Measurements from ENCODE around the gene FNDC11. TPM values are rescaled to one million over a fixed set of nuclear protein-coding genes. Genes with fewer than 3 reads are reported as not detected.
A peak's percentile ranks its signal among the peaks of the same experiment; 100 is the strongest.

FNDC11 gene
- total and polyA plus RNA-seq, 2 of the 13 experiments (the other 11 are each of a cell fraction or from before 2014, with no cell fraction given): 0.07 TPM; not detected in 1

DNA sequence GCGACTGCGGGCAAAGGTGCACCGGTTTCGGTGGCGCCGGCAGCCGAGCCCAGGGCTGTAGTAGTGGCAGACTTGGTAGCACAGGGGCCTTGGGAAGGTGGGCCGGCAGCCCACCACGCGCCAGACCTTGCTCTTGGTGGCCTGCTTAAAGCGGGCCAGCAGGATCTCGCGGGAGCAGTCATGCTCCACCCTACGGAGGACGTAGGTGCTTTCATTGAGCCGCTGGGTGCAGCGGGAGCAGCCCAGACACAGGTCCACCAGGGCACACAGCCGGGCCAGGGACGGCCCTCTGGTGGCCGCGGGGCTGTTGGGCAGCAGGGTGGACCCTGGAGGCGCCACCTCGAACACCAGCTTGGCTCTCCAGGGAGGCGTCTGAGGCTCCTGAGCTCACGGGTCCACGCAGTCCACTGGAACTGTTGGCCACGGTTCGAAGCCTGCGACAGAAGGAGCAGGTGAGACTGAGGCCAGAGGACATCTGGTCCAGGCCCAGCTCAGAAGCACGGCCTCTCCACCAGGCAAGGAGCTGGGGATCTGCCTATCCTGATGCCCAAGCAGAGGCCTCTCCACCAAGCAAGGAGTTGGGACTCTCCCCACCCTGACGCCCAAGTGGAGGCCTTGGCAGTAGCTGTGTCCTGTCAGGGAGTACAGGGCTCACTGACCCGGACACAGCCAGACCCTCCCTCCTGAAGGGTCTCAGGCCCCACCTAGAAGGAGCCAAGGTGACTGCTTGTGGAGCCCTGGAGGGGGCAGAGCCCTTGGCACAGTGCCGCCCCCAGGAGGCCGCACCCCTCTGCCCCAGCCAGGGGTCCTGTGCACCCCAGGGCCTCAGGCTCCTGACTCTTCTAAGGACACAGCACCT is 19.1 kb downstream of the FNDC11 start (continued):
- TF ChIP-seq THAP9 (CRISPR knock-in tag; IDR thresholded peaks at IDR 0.05; ENCODE audit: borderline replicate concordance) (peak; percentile 62; the same call in 1 of the 2 replicates), RERE (CRISPR knock-in tag; IDR thresholded peaks at IDR 0.05; ENCODE audit: low read depth) (no peak), ZNF619 (CRISPR knock-in tag; IDR thresholded peaks at IDR 0.05) (0 out of 2 replicates have a peak, but pooled peaks have one; percentile 23), ZNF83 (CRISPR knock-in tag; IDR thresholded peaks at IDR 0.05; ENCODE audit: borderline replicate concordance) (no peak), SKI (IDR thresholded peaks at IDR 0.05; ENCODE audit: partially characterized antibody) (peak; percentile 81), ZBTB7A (CRISPR knock-in tag; IDR thresholded peaks at IDR 0.05) (peak; percentile 86; the same call in 1 of the 2 replicates), POLR2AphosphoS5 (IDR thresholded peaks at IDR 0.05; ENCODE audit: low read depth, low read length) (no peak), ZNF570 (CRISPR knock-in tag; IDR thresholded peaks at IDR 0.05; ENCODE audit: borderline replicate concordance) (no peak), NCOA2 (CRISPR knock-in tag; IDR thresholded peaks at IDR 0.05) (no peak), SNAI1 (CRISPR knock-in tag; IDR thresholded peaks at IDR 0.05; ENCODE audit: borderline replicate concordance) (no peak), ZNF296 (CRISPR knock-in tag; conservative IDR thresholded peaks at IDR 0.05) (peak; percentile 61; the same call in 1 of the 2 replicates), SOX13 (IDR thresholded peaks at IDR 0.05) (no peak), SOX13 (CRISPR knock-in tag; conservative IDR thresholded peaks at IDR 0.05 in 1 of 2, IDR thresholded peaks at IDR 0.05 in 1 of 2) (no peak), FOXO4 (CRISPR knock-in tag; conservative IDR thresholded peaks at IDR 0.05) (no peak), TEAD2 (CRISPR knock-in tag; IDR thresholded peaks at IDR 0.05) (no peak), RFXANK (CRISPR knock-in tag; IDR thresholded peaks at IDR 0.05) (0 out of 2 replicates have a peak, but pooled peaks have one; percentile 8), MEIS2 (CRISPR knock-in tag; IDR thresholded peaks at IDR 0.05) (no peak), TAF1 (CRISPR knock-in tag; IDR thresholded peaks at IDR 0.05) (peak; percentile 29), ZNF607 (CRISPR knock-in tag; IDR thresholded peaks at IDR 0.05; ENCODE audit: borderline replicate concordance) (no peak), ZNF563 (CRISPR knock-in tag; IDR thresholded peaks at IDR 0.05) (no peak; the same call in 1 of the 2 replicates), PITX1 (CRISPR knock-in tag; IDR thresholded peaks at IDR 0.05) (no peak)

All from HepG2 (cell line).